ENCODE results near the gene ACSL5.
"Not testable (repeated sequence)": the region's sequence is repeated elsewhere in the genome, so short reads cannot be mapped to it uniquely, and the experiment has no call there.

ACSL5 gene

DNA sequence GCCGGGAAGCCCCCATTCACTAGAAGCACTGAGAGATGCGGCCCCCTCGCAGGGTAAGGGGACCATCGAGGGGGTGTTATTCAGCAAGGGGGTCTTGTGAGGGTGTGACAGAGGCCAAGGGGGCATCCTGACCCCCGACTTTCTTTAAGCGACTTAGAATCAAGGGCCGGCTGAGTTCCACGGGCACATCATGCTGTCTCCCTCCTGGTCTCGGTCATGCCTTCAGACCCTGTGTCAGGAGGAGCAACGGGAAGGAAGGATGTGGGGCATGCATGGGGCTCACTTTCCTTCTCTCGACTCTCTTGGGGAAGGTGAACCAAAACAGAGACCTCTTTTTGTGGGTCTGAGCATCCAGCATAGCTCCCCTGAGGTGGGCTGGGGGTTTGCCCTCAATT, 2.5 kb downstream of the ACSL5 start:
- DNase-seq (ENCODE audit: low spot score): no peak

DNA sequence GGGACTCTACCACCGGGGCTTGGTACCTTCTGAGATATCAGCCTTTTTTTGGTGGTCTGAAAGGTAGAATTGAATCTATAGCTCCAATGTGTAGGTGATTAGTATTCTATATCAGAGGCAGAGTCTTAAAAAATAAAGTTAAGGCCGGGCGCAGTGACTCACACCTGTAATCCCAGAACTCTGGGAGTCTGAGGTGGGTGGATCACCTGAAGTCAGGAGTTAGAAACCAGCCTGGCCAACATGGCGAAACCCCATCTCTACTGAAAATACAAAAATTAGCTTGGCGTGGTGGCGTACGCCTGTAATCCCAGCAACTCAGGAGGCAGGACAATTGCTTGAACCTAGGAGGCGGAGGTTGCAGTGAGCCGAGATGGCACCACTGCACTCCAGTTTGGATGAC, 3.2 kb downstream of the ACSL5 start:
- not testable (repeated sequence) for DNase-seq (ENCODE audit: low spot score)

DNA sequence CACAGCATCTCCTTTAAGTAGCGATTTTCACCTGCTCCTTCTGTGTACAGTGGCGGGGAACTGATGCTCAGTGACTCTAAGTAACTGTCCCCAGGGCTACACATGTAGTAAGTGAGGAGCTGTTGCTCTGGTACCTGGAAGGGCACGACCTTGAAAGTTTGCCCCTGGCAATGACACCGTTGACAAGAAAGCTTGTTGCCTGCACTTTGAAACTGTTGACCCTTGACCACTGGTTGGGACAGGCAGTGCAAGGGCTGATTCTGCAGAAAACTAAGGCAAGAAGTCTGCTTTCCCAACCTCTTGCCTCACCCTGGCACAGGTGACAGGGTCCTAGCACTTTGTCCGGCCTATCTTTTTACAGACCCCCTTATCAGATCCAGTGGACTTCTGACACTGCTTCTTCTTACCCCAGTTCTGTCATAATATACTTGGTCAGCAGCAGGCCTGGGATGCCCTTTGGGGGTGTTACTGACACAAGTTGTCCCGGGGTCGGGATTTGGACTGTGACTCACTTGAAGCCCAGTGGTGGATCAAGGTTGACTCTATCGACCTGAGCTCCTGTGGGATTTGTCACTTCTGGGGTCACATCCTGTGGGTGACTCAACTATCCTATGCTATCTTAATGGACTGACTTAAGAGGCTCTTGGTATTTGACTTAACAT, 5.8 kb downstream of the ACSL5 start:
- peak; percentile 15 for DNase-seq (ENCODE audit: low spot score)

DNA sequence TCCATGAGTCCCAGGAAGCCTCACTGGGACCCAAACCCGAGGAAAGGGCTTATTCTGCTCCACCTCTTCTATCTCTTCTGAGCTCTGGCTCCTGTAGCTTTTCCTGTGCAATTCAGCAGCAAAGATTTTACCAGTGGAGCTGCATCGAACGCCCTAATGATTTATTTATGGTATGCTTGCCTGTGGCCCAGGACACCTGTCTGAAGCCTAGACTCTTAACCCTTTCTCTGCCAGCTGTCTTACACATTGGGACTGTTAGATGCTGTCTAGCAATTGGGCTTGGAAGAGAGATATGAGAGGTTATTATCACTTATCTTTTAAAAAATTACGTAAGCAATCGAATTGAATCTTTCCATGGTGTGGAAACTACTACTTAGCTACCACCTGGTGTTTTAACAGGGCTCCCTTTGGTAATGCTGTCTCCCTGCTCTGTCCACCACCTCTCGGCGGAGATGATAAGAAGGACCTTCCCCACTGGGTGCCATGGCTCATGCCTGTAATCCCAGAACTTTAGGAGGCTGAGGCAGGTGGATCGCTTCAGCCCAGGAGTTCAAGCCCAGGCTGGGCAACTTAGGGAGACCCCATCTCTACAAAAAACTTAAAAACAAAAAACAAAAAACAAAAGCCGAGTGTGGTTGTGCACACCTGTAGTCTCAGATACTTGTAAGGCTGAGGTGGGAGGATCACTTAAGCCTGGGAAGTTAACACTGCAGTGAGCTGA, 8.8 kb downstream of the ACSL5 start:
- no peak for DNase-seq (ENCODE audit: low spot score)

DNA sequence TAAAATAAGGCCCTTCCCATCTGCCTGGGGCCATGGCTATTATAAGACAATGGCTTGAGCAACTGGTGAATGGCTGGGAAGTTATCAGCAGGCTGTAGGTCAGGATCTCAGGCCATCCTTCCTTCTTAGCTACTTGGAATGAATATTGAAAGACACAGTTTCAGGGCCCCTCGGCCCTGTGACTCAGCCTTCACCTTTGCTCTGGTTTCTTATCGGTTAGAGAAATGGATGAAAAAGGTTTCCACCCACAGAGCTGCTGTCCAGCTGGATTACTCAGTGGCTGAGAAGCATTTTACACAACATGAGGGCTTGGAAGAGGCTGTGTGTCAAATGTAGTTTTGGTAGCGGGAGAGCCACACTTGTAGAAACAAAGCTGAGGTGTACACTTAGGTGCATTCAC, 9.4 kb downstream of the ACSL5 start:
- DNase-seq (ENCODE audit: low spot score): peak; percentile 20

DNA sequence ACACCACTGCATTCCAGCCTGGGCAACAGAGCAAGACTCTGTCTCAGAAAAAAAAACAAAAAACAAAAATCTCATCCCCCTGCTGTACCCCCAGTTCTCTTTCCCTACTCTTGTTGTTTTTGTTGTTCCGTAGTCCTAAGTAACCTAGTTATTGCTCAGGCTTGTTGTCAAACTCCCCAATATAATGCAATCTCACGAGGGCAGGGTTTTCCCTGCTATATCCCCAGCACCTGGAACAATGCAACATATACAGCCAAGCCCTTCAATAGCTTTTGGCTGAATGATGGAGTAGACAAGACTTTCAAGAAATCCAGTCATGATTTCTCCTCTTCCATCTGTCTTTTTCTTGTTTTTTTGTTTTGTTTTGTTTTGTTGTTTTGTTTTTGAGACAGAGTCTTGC, 10.2 kb downstream of the ACSL5 start:
- no peak for DNase-seq (ENCODE audit: low spot score)

DNA sequence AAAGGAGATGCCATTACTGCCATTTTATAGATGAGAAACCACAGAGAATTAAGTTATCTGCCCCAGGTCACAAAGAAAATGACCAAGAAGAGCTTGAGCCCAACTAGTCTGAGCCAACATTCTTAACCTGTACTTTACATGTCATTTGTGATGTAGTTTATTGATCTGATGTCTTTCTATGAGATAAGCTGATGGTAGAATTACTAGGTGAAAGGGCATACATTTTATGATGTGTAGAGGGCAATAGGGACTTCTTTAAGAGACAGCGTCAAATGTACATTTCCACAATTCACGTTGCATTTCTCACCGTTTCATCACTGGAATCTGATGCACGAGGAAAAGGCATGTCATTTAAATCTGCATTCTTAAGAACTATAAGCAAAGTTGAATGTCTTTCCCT, 11.3 kb downstream of the ACSL5 start:
- DNase-seq (ENCODE audit: low spot score): no peak

DNA sequence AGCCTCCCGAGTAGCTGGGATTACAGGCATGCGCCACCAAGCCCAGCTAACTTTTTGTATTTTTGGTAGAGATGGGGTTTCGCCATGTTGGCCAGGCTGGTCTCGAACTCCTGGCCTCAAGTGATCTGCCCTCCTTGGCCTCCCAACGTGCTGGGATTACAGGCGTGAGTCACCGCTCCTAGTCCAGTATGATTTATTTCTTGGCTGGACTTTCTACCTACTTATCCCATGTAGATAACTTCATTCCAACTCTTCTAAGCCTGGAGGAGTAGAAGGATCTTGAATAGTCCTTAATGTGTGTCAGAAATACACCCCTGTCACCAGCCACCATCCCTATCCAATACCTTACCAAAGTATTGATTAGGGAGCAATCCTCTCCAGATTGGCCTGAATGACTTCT, 14.1 kb downstream of the ACSL5 start:
- DNase-seq (ENCODE audit: low spot score): not testable (repeated sequence)

DNA sequence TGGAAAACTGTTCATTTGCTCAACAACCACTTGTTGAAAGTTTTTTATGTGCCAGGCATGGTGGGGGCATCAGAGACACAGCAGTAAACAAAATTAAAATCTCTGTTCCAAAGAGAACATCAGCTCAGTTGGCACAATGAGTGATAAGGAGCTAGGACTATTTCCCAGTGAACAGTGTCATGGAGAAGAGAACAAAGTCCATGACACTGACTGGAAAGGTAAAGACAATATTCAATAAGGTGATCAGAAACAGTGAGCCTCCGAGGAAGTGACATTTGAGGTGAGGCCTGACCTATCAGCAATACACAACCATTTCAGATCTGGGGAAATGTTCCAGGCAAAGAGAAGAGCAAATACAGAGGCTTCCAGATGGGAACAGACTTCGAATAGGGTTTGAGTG, 14.6 kb downstream of the ACSL5 start:
- no peak for DNase-seq (ENCODE audit: low spot score)

DNA sequence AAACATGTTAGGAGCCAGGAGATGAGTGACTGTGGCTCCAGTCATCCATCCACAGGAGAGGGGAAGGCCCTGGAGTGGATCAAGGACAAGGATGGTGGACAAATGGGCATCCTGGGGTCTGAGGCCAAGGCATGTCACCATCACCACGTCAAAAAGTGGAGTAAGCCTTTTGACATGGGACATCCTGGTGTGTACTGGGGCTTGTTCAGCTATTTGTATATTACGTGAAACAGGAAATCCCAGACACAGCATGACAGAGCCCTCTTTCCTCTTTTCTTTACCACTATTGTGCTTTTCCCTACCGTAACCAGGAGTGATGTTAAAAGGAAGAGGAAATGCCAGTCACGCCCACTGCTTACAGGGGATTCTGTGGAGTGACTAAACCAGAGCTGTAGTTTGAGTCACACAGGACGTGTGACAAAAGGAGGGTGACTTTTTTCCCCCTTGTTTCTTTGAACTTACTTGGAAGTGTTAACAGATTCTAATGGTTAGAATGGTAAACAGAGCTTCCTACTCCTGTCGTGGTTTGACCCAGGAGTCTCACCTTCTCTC, 15.4 kb downstream of the ACSL5 start:
- DNase-seq (ENCODE audit: low spot score): peak; percentile 85

DNA sequence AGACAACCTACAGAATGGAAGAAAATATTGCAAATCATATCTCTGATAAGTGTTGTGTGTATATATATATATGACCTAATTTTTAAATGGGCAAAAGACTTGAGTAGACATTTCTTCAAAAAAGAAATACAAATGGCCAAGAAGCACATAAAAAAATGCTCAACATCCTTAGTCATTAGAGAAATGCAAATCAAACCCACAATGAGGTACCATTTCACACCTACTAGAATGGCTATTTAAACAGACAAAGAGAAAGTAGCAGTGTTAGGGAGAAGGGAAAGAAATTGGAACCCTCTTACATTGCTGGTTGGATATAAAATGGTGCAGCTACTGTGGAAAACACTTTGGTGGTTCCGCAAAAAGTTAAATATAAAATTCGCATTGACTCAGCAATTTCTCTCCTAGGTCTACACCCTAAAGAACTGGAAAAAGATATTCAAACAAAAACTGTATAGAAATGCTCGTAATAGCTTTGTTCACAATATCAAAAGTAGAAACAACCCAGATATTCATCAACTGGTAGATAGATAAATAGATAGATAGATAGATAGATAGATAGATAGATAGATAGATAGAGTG, 16.3 kb downstream of the ACSL5 start:
- DNase-seq (ENCODE audit: low spot score): peak; percentile 9

DNA sequence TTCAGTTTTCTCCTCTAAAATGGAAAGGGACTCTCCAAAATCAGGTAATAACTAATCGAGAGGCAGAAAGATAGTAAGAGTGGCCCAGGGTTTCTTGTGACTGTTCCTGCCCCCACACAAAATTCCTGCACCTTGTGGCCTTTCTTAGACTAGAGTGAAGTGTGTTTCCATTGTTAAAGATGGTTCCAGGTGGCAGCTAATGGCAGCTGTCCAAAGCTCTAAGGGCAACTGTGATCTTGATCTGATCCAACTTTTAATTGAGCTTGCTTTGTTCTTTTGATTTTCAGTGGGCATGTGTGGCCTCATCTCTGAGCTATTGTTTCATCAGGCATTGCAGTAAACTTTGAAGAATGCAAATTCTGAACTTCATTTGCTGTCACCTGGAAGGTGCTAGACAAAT, 19.4 kb downstream of the ACSL5 start:
- DNase-seq (ENCODE audit: low spot score): no peak

DNA sequence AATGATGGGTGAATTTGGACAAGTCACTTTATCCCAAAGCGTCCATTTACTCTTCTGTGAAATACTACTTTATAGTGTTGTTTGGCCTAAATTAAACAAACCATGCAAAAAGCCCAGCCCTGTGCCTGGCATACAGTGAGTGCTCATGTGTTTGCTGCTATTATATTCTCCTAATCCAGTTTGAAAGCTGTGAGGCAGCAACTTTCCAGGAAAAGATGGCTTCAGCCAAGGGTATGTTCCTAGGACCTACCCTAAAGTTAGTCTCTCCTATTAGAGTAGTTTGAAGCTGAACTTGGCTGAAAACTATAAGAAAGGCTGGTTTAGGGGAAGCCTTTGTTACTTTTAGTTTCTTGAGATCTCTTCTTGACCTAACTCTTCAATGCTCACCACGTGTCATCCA, 19.9 kb downstream of the ACSL5 start:
- DNase-seq (ENCODE audit: low spot score): no peak

DNA sequence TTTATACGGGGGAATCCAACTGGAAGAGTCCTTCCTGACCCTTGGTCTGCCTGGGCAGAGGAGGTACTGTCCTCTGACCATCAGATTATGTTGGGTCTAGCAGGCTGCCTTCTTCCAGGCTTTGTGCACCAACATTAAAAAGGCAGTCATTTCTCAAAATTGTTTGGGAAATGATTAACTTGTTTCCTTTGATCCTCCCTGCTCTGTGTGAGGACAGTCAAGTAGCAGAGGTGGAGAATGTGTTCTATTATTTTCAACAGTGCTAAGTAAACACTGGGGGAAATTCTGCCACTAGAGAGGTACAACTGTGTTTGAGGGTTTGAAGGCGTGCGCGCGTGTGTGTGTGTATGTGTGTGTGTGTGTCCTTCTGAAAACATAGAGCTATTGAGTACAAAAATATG, 20.6 kb downstream of the ACSL5 start:
- DNase-seq (ENCODE audit: low spot score): no peak

DNA sequence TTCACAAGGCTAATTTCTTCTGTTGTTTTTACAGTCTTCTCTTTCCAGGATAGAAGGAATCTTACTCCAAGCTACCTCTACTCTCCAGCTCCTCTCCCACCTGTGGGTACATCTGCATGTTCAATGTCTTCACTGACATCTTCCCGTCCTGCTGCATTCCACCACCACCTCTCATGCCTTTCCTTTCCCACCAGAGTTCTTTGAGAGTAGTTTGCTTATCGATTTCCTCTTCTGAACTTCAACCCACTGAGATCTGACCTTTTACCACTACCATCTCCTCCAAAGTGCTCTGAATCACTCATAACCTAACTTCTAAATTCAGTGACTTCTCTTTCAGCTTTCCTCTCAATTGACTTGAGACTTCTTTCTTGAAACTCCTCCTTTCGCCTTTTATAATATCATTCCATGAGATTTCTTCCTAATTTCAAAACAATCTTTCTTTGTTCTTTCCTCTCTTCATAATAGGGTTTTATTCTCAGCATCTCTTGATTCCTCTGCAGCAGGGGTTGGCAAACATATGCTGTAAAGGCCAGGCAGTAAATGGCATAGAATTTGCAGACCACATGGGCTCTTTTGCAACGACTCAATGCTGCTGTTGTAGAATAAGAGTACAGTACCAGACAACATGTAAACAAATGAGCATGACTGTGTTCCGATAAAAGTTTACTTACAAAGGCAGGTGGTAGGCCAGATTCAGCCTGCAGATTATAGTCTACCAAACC, 22.1 kb downstream of the ACSL5 start:
- DNase-seq (ENCODE audit: low spot score): no peak

DNA sequence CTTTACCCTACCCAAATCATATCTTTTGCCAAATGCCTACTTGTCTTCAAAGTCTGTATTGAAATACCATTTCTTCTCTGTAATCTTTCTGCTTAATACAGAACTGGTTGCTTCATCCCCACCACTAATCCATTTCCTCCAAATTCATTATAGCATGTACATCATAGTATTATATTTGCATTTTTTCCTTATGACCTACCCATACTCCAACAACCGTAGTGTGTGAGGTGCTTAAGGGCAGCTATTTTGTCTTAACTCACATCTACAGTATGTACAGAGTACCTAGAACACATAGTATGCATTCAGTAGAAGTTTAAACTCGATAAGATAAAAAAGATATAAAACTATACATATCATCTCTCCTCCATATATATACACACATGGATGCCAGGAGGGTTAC, 23.7 kb downstream of the ACSL5 start:
- no peak for DNase-seq (ENCODE audit: low spot score)

DNA sequence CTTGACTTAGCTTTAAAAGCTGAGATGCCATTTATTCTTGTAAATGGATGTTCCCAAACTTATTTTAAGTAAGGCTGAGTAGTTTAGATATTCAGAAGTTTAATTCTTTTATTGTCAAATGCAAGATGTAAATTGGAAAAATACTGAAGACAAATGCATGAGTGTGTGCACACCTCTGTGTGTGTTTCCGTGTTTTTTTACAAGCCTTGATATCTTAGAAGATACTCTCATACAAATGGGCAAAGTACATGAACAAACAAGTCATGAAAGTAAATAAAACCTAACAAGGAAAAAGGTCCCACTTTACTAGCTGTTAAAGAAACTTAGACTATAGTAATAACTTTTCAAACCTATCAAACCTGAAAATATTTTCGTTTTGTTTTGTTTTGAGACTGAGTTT, 29.0 kb downstream of the ACSL5 start:
- no peak for DNase-seq (ENCODE audit: low spot score)

DNA sequence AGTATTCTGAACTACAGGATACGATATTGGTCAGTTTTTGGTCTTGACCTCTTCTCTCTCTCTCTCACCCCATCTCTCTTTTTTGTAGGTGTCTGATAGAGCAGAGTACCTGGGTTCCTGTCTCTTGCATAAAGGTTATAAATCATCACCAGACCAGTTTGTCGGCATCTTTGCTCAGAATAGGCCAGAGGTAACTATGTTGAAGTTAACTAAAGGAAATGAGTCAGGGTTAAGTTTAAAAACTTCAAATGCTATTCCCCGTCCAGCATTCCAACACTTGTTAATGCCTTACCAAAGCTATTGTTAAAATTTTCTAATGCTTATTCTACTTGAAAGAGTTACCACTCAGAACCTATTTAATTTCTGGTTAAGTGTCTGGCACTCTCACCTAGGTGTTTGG, 30.7 kb downstream of the ACSL5 start:
- no peak for DNase-seq (ENCODE audit: low spot score)

DNA sequence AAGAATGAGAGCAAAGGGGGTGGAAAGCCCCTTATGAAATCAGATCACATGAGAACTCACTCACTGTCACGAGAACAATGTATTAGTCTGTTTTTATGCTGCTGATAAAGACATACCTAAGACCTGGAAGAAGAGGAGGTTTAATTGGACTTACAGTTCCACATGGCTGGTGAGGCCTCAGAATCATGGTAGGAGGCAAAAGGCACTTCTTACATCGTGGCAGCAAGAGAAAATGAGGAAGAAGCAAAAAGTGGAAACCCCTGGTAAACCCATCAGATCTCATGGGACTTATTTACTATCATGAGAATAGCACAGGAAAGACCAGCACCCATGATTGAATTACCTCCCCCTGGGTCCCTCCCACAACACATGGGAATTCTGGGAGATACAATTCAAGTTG, 32.9 kb downstream of the ACSL5 start:
- not testable (repeated sequence) for DNase-seq (ENCODE audit: low spot score)

DNA sequence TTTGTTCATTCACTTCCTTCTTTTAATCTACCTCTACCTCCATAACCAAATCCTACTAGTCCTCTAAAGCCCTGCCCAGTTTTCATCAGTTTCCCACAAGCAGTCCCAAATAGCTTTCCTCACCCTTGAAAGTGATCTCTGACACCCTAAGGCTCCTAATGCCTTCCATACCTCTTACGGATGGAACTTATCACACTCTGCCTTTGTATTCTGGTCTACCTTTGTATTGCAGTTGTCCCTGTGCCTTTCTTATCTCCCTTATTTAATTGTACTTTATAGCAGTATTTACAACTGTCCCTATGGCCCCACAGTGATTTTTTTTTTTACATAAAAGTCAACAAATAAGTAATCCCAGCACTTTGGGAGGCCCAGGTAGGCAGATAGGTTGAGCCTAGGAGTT, 33.8 kb downstream of the ACSL5 start:
- no peak for DNase-seq (ENCODE audit: low spot score)

DNA sequence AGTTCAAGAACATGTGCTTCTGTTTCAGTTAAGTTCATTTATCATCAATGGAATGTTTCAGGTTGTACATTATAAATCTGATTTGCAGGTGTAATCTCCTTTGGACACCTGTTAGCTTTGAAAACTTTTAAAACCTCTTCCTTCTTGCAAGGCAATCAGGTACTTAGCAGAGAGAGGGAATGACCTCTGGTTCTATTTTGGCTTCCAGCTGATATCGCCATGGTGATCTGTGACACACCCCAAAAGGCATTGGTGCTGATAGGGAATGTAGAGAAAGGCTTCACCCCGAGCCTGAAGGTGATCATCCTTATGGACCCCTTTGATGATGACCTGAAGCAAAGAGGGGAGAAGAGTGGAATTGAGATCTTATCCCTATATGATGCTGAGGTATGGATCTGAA, 35.4 kb downstream of the ACSL5 start:
- no peak for DNase-seq (ENCODE audit: low spot score)

DNA sequence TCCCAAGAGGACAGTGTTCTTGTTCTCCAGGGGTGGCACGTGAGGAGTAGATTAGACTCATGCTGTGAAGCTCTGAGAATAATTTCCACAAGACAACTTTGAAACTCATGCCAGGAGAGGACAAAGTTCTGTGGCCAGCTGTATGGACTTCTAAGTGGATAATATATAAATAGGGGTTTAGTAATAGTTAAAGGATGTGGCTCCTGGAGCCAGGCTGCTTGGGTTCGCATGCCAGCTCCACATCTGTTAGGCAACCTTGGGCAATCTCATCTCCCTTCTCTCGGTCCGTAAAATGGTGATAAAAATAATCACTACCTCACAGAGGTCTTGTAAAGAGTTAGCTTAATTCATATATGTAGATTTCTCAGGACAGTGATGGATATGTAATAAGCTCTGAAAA, 35.8 kb downstream of the ACSL5 start:
- no peak for DNase-seq (ENCODE audit: low spot score)

DNA sequence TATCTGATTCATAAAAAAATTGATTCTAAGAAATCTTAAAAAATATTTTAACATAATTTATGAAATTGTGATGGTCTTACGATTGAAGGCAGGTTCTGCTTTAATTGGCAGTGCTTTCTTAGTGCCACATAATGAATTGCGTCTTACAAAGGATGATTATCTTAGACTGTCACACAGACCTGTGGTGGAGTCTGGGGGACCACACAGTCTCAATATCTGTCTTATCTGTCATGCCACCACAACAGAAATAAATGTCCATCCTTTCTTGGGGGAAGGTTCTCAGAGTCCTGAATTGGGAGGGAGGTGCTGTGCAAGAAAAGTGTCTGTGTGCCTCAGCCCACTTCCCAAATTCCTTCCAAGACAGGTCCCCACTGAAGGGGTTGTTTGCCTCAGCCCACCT, 38.8 kb downstream of the ACSL5 start:
- DNase-seq (ENCODE audit: low spot score): no peak
